HG03280 (cell line): Measurements from ENCODE around the gene SLCO2B1.

Experiments used
- ATAC-seq: cut with Tn5 transposase; IDR thresholded peaks from one replicate; pipeline ENCODE4 v1.9.1; 2021; ENCODE audit warnings: mild to moderate bottlenecking, moderate library complexity; ENCODE audit not compliant: unreplicated experiment

Gene SLCO2B1

GRCh38 chr11:75214843-75215242 is 63.9 kb downstream of the SLCO2B1 start:
- ATAC-seq: no peak

- ATAC-seq: no peak
Measured at GRCh38 chr11:75219869-75220268, 69.0 kb downstream of the SLCO2B1 start.

GRCh38 chr11:75223954-75224643 is 73.2 kb downstream of the SLCO2B1 start:
- no peak for ATAC-seq

- ATAC-seq: no peak
Measured at GRCh38 chr11:75225794-75226193, 74.9 kb downstream of the SLCO2B1 start.

- no peak for ATAC-seq
Measured at GRCh38 chr11:75229466-75229865, 78.6 kb downstream of the SLCO2B1 start.

GRCh38 chr11:75230621-75231020 is 79.7 kb downstream of the SLCO2B1 start:
- no peak for ATAC-seq

- ATAC-seq: no peak
Measured at GRCh38 chr11:75233754-75234172, 82.9 kb downstream of the SLCO2B1 start.

- no peak for ATAC-seq
Measured at GRCh38 chr11:75236062-75236461, 85.2 kb downstream of the SLCO2B1 start.

- no peak for ATAC-seq
Measured at GRCh38 chr11:75237050-75237449, 86.1 kb downstream of the SLCO2B1 start.

- no peak for ATAC-seq
Measured at GRCh38 chr11:75238595-75239440, 87.9 kb downstream of the SLCO2B1 start.

- no peak for ATAC-seq
Measured at GRCh38 chr11:75239531-75240290, 88.8 kb downstream of the SLCO2B1 start.

- no peak for ATAC-seq
Measured at GRCh38 chr11:75240311-75241035, 89.6 kb downstream of the SLCO2B1 start, which contains the start of gene TPBGL. Gene TPBGL (plus strand): TSS chr11:75240774. CDS start chr11:75241050, 276 bp downstream.

- peak; percentile 88 for ATAC-seq
Measured at GRCh38 chr11:75241036-75241905, 90.4 kb downstream of the SLCO2B1 start.

GRCh38 chr11:75241906-75242644 is 91.2 kb downstream of the SLCO2B1 start:
- no peak for ATAC-seq

GRCh38 chr11:75242722-75243600 is 92.1 kb downstream of the SLCO2B1 start:
- ATAC-seq: no peak

GRCh38 chr11:75244052-75244814 is 93.3 kb downstream of the SLCO2B1 start:
- no peak for ATAC-seq

GRCh38 chr11:75245356-75246005 is 94.6 kb downstream of the SLCO2B1 start:
- ATAC-seq: no peak
